PC-3 (cell line): ENCODE results near the gene STK24.

Source experiments
- CTCF ChIP-seq: fragments of 300-600 bp; sonication (generic); conservative IDR thresholded peaks from 2 replicates; pipeline ENCODE4 v1.5.1; 2017; ENCODE audit warnings: antibody characterized with exemption, low read depth, mild to moderate bottlenecking, low read length
- EZH2 ChIP-seq: fragments of 300-600 bp; sonication (generic); IDR thresholded peaks from one replicate; pipeline ENCODE4 v1.6.1; 2017; ENCODE audit warnings: antibody characterized with exemption, mild to moderate bottlenecking, low read length; ENCODE audit not compliant: unreplicated experiment

GRCh38 chr13:98581971-98582702, 5.2 kb upstream of the STK24 start:
- TF ChIP-seq CTCF (no peak), EZH2 (no peak)
